Measurements from ENCODE around the gene CREB1.
"Not testable (repeated sequence)": the region's sequence is repeated elsewhere in the genome, so short reads cannot be mapped to it uniquely, and the experiment has no call there.

Gene CREB1

DNA sequence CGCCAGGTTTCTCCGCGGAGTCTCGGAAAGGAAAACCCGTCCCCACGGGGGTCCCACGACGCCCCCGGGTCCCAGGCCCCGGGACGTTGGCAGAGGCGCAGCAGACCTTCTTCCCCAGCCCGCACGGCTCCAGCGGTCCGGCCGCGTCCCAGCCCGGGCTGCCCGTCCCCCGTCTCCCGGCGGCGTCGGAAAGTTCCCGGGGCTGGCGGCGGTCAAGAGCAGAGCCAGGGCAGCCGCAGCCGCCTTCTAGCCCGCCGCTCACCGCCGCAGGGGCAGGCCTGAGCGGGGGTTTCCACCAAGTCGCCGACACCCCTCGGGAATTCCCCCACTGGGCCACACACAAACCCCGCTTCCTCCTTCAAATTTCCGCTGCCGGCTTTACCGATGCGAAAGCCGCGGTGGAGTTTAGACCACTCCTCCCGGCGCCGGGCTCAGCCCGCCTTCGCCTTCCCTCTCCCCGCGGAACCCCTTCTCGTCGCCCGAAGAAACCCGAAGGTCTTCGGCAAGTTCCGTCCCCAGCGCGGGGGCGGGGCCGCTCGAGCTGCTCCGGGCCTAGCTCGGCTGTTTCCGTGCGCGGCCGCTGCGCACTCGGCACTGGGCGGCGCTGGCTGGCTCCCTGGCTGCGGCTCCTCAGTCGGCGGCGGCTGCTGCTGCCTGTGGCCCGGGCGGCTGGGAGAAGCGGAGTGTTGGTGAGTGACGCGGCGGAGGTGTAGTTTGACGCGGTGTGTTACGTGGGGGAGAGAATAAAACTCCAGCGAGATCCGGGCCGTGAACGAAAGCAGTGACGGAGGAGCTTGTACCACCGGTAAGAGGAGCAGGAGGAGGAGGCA lies at the start of gene CREB1:
Gene CREB1, plus strand, starts transcription at position 633 of the 830 bp plus-strand sequence. CDS start 25,674 bp downstream, outside the sequence.
- DNase-seq, result peak; percentile 88 to 94

DNA sequence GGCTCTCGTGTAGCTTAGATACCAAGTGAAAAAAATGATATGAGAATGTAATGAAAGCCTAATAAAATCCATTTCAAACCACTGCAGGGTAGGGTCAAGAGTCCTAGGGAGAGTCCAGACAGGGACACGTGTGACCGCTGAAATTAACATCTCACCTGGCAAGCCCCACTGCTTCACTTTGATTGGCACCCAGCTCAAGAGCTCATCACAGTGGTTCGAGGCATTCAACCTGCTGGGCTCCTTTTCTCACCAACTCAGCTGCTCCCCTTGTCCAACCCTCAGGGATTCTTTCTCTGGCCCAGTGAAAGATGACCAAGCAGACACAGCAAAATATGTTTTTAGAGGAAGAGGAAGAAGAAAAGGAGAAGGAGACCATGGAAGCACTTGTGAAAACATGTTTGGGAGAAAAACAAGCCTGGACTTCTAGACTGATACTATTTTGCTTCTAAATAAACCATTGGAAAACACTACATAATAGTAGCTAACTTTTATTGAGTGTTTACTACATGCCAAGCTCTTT lies 49.2 kb upstream of the CREB1 start:
- no peak for DNase-seq

DNA sequence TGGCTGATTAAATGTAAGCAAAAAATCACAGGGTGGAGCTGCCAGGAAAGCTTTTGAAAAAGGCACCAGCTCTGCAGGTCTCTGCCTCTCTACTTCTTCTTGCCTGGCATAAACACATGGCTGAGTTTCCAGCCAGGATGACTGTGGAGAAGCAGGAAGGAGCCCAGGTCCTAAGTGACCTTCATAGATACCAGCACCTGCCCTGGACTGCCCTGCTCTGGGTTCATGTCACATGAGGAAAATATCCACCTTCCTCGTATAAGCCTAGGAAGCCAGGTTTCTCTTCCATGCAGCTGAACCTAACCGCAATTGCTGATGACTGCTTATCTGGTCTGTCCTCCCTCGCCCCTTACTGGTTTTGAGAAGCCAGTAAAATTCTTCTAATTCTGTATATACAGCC lies 47.8 kb upstream of the CREB1 start:
- DNase-seq, result no peak

DNA sequence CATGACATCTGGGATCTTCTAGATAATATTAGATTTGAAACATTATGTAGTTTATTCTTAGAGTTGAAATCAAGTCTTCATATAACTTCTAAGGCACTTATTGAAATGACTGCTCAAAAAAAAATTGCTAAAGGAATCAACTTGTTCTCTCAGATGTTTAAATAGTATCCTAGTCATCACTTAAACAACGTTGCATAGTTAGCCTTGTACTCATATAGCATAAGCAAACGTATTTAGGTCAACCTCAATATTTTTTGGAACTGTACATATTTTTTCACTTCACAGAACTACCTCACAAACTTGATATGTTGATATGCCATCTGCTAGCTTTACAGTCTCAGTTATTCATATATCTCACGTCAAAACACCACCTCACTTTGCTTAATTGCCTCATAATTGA lies 47.1 kb upstream of the CREB1 start:
- DNase-seq, result no peak

DNA sequence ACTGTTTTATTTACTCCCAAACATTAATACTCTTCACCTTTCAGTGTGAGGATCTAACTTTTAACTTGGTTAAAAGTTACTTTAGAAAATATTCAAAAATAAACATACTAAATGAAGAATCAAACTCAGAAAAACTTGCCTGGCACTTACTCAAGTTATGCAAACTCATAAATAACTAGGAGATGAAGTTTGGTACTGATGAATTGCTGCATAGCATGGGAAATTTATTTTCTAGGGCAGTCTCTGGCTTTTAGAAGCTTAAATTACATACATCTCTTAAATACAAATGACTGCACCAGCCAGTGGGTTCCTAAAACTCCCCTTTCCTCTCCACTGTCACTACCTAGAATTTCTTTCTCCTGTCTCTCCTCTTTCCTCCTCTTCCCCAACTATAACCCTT lies 46.7 kb upstream of the CREB1 start:
- DNase-seq, result no peak

DNA sequence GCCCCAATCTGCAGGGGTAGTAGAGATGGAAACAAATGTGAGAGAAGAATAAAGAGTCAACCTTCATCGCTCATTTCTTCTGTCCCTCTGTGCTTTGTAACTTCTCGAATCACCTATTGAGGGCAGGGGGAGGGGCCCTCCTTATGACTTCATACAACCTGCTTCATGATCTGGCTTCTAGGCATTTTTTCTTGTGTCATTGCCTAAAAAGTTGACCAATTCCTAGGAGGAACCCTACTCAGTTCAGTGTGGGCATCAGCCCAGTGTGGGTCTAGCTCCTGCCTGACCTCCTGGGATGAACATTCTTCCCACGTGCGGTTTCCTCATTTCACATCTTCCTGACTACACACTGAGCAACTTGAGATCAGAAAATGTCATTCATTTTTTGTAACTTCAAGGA lies 46.3 kb upstream of the CREB1 start:
- DNase-seq, result no peak

DNA sequence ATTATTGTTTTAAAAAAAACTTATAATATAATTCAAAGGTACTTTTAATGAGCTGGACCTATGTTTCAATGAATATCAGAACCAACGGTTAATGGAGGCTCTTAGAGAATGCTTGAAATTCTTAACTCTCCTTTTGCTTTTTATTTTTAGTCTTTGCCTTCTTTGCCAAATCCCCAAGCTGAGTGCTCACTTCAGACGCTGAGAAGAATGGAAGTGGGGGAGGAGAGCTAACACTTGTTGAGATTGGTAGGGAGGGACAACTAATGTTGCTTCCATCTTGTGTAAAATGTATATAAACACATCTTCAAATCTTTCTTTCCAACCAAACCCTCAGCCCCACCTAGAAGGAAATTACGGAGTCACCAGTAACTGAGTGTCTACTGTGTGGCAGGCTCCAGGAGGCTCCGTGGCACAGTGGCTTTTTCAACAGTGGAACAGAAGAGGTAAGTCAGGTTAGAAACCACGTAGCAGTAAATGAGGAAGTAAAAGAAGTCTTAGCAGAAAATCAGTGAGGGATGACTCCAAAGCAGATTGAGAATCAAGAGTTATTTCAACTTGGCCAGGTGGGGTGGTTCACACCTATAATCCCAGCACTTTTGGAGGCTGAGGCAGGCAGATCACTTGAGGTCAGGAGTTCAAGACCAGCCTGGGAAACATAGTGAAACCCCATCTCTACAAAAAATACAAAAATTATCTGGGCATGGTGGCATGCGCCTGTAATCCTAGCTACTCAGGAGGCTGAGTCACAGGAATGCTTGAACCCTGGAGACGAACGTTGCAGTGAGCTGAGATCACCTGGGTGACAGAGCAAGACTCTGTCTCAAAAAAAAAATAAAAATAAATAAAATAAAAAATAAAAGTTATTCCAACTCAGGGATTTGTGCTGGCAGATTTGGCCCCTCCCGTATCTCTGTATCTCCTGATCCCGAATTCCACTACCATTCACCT lies 45.0 kb upstream of the CREB1 start:
- no peak for DNase-seq

DNA sequence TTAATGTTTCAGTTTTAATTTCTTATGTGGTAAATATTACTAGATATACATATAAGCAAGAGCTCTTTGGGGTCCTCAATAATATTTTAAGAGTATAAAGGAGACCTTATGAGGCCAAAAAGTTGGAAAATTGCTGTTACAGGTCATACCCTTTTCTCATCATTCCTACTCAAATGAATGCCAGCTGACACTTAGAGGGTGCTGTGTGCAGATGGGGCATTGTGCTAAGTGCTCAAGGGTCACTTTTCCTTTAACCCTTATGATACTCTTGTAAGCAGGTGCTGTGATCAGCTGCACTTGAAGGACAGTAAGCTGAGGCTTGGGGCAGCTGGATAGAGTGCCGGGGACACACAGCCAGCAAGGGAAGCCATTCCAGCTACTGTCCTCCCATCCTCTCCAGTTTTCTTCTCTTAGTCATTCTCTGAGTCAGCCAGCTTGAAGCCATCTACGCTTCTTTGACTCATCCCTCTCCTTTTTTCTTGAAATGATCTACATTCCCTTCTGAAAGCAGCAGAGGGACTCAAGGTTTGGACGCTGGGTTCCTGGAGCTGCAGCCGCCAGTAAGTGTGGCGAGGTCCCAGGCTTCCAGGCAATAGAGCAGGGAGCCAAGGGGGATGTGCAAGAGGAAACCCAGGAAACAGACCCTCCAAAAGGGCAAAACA lies 42.0 kb upstream of the CREB1 start:
- peak; percentile 14 to 27 for DNase-seq

DNA sequence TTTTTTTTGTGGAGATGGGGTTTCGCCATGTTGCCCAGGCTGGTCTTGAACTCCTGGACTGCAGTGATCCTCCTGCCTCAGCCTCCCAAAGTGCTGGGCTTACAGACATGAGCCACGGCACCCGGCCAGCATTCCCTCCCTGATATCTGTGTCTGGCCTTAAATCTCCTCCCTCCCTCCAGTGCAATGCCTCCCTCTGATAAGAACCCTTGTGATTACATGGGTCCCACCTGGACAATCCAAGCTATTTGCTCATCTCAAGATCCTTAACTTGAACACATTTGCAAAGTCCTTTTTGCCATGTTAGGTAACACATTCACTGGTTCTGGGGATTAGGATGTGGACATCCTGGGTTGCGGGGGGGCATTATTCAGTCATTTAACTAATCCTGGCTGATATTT lies 40.5 kb upstream of the CREB1 start:
- no peak for DNase-seq

DNA sequence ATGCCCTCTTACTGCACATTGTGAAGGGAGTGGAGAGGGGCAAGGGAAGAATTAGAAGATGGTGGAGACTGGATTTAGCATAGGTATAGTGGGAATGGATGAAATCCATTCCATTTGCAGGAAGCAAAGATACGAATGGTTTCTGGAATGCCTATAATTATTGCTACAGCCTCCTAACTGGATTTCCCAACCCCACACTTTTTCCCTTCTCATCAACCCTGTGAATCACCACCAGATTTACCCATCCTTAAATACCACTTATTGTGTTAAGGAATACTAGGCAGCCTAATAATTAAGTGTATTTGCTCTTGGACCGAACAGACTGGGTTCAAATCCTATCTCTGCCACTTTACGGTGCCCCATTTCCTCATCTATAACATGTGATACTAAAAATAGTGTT lies 39.3 kb upstream of the CREB1 start:
- no peak for DNase-seq

DNA sequence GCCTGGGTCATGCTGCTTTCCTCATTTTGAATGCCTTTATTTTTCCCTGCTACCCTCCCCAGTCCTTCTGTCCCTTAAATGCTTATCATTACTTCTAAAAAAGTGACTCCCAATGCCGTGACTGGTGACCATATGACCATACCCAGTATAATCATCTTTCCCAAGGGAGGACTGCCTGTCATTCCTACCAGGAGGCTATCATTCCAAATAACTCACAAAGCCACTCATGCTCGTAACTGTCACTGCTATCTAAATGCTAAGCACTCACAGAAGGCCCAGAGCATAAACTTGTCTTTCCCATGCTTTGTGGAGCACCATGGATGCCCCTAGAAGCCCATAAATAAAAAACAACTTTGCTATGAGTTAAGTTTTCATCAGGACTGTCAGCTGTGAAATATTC lies 38.7 kb upstream of the CREB1 start:
- no peak for DNase-seq

DNA sequence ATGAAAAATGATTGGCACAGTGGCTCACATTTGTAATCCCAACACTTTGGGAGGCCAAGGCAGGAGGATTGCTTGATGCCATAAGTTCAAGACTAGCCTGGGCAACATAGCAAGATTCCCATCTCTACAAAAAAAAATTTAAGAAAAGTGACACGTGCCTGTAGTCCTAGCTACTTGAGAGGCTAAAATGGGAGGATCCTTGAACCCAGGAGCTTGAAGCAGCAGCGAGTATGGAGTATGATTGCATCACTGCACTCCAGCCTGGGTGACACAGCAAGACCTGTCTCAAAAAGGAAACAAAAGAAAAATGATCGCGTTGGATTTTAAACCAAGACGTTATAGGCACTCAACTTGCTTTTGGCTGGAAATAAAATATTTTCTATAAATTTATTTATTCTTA lies 37.8 kb upstream of the CREB1 start:
- no peak for DNase-seq

DNA sequence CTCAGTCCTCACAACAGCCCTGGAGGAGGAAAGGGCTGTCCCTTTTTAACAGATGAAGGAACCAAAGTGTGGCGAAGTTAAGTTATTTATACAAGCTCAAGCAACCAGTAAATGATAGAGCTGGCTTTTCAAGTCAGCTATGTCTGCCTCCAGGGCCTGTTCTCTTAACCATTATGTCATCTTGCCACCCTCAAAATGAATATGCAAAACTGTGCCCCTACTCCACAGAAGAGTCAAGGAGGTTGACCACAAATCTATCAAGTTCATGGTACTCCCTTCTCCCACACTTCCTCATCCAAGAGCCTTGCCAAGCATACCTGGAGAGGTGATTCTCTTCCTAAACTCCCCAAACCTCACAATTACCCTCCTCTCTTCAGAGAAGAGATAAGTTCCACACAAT lies 37.3 kb upstream of the CREB1 start:
- no peak for DNase-seq

DNA sequence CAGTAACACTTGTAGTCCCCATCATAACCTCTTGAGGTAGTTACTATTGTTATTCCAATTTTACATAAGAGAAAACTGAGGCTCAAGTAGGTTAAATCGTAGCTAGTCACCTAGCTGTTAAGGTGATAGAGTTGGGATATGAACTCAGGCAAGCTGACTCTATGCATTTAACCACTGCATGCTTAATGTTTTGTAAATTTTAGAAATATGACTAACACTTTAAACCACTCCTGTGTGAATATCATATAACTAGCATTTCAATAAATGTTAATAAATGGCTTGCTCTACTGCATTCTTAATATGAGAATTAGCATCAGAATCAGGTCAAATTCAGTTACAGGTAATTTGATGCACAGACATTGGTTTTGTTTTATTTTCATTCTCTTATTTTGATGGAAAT lies 35.6 kb upstream of the CREB1 start:
- no peak for DNase-seq

DNA sequence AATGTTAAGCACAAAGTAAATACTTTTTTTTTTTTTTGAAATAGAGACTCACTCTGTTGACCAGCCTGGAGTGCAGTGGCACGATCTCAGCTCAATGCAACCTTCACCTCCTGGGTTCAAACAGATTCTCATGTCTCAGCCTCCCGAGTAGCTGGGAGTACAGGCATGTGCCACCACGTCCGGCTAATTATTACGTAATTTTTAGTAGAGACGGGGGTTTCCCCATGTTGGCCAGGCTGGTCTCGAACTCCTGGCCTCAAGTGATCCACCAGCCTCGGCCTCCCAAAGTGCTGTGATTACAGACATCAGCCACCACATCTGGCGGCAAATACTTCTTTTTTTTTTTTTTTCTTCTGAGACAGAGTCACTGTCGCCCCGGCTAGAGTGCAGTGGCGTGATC lies 32.8 kb upstream of the CREB1 start:
- not testable (repeated sequence) for DNase-seq

DNA sequence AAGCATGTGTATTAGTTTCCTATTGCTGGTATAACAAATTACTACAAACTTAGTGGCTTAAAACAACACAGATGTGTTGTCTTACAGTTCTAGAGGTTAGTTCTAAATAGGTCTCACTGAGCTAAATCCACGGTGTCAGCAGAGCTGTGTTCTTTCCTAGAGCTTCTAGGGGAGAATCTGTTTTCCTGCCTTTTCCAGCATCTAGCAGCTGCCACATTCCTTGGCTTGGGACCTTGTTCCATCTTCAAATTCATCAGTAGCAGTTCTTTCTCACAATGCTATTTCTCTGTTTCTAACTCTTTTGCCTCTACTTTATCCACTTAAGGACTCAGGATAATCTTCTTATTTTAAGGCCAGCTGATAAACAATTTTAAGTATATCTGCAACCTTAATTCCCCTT lies 32.2 kb upstream of the CREB1 start:
- no peak for DNase-seq

DNA sequence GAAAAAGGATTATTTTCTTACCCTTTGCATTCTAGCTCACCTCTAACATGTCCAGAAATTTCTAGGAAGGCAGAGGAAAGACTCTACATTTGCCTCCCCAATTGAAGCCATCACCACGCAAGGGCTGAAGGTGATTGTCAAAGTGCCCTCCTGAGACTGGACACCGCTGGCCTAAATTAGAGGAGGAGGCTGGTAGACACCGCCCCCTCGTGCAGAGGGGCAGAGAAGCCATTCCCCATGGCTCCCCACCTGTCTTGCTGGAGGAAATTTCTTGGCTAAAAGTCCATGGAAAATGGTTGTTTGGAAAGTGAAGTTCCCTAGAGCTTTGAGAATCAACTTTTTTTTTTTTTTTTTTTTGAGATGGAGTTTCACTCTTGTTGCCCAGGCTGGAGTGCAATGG lies 31.3 kb upstream of the CREB1 start:
- no peak for DNase-seq

DNA sequence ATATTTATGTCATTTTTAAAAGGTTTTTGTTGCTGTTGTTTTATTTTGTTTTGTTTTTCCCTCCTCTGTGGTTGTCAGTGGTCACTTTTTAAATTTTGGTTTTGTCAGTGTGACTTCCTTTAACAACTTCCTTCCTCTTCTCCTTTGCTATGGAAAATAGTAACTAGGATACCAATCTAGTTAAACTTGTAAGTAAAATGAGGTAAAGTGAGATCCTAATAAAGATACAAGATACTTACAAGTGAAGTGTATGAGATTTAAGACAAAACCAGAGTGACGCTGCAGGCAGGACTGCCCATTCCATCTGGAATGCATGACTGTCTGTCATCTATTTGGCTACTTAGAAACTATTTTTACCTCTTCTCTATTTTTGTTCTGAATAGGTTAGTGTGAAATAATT lies 30.6 kb upstream of the CREB1 start:
- DNase-seq, result no peak

DNA sequence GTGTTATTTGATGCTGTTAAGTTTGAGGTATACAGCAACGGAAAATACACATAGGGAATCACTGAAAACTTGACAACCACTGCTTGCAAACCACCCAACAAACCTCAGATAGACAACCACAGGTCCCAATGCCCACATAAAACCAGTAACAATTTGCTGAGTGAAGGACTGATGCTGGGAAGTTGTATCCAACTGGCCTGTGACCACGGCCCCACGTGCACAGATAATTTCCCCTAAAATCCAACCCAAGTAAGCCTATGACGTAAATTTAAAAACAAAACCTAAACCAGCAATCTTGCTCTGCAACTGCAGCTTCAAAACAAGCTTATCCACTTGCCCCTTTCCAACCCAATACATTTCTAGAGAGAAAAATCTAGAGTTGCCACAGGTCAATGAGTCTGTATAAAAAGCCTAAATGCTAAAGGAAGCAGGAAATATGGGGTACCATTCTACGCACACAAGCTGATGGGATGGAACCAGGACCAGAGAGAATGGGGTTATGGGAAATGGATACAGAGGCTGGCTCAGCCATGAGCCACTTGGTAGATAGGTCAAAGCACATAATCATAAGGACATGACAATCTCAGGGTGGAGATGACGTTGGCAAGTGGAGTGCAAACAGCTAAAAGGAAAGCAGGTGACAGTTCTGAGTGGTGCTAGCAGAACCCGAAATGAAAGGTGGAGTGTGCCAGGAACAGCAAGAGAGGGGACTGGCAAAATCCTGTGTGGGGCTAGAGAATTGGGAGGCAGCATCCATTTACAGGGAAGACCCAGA lies 27.8 kb upstream of the CREB1 start:
- peak; percentile 50 to 56 for DNase-seq

DNA sequence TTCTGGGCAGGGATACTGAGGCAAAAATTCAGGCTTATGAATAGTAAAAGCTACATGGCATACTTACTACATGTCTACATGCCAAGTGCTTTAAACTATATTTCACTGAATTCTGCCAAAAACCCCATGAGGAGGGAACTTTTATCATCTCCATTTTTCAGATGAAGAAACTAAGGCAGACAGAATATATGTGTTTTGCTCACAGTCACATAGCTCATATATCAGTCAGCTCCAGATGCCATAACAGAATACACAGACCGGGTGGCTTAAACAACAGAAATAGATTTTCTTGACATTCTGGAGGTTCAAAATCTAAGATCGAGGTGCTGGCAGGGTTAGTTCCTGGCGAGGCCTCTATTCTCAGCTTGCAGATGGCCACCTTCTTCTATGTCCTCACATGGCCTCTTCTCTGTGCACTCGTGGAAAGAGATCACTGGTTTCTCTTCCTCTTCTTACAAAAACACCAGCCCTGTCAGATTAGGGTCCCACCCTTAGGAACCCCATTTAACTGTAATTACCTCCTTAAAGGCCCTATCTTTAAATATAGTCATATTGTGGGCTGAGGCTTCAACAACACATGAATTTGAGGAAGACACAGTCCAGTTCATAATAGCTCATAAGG lies 27.1 kb upstream of the CREB1 start:
- DNase-seq, result peak in 1 of 2 experiments; percentile 1

DNA sequence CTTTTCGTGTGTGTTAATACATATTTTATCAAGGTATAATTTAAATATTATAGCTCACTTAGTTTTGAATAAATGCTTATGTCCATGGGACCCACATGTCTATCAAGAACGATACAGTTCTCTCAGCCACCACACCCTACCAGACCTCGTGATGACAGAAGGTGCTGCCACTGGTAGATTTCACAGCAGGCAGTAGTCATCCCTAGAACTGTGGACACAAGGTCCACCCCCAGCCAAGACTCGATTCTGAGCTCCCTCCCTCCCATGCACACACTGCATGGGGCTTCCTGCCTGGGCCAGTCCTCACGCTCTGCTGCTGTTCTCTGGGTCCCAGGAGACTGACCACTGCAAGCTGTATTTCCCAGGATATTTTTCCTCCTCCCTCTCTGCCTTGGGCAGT lies 26.5 kb upstream of the CREB1 start:
- peak; percentile 41 to 44 for DNase-seq

Measured in SHP77 (cell line).